Esophagus (tissue), 2 donors: ENCODE results near the gene IBTK. TPM values are rescaled to one million over a fixed set of nuclear protein-coding genes. Genes with fewer than 3 reads are reported as not detected.
A peak's percentile ranks its signal among the peaks of the same experiment; 100 is the strongest.
"Not testable (repeated sequence)": the region's sequence is repeated elsewhere in the genome, so short reads cannot be mapped to it uniquely, and the experiment has no call there.

Source experiments
- H3K27ac ChIP-seq, 2 donors: one replicate each; pipeline ENCODE4 v1.5.1; 2013; ENCODE audit warnings: low read depth in 2 of 2, mild to moderate bottlenecking in 2 of 2, inconsistent platforms in 1 of 2, low read length in 1 of 2, moderate library complexity in 1 of 2
- H3K27me3 ChIP-seq, 2 donors: one replicate each; pipeline ENCODE4 v1.6.1; 2013; ENCODE audit warnings: low read length in 2 of 2, control low read depth in 1 of 2, mild to moderate bottlenecking in 1 of 2; ENCODE audit not compliant: insufficient read depth in 2 of 2, control insufficient read depth in 1 of 2
- H3K36me3 ChIP-seq, 2 donors: one replicate each; pipeline ENCODE4 v1.6.1; 2013; ENCODE audit warnings: low read length in 1 of 2; ENCODE audit not compliant: control insufficient read depth in 2 of 2, insufficient read depth in 2 of 2
- H3K4me1 ChIP-seq, 2 donors: one replicate each; pipeline ENCODE4 v1.6.1; 2013; ENCODE audit warnings: low read length in 1 of 2; ENCODE audit not compliant: control insufficient read depth in 2 of 2, insufficient read depth in 2 of 2
- H3K4me3 ChIP-seq, 2 donors: one replicate each; pipeline ENCODE4 v1.5.1; 2013; ENCODE audit warnings: low read length in 2 of 2, mild to moderate bottlenecking in 2 of 2, low read depth in 1 of 2, moderate library complexity in 1 of 2
- H3K9me3 ChIP-seq, 2 donors: one replicate each; pipeline ENCODE4 v1.6.1; 2013; ENCODE audit warnings: mild to moderate bottlenecking in 2 of 2, low read depth in 1 of 2, low read length in 1 of 2, moderate library complexity in 1 of 2; ENCODE audit not compliant: control insufficient read depth in 2 of 2, insufficient read depth in 1 of 2
- WGBS, 2 donors: extraction: QIAGEN DNeasy Blood & Tissue Kit; methylation state at CpG; one replicate each; pipeline ENCODE4 v1.1.7; 2013; 5-methylcytosine and 5-hydroxymethylcytosine counted together
- polyA plus RNA-seq, 2 donors: library from polyadenylated mRNA; stranded (reverse); fragments of 200-250 nt; gene quantifications; one replicate each; pipeline ENCODE4 v1.2.3, GENCODE V29; 2013
- donor health status: healthy with polysubstance abuse.
- donor health status: Bipolar disorder and iron deficiency.

Gene IBTK
- 10 to 100 TPM; 13.6 to 18.0 TPM for polyA plus RNA-seq

GRCh38 chr6:82247505-82248272 is at the start of gene IBTK:
Gene IBTK (minus strand): TSS chr6:82247744. CDS start chr6:82240486, 7,258 bp downstream.
- peak within 1 kb of the TSS; percentile 96 for H3K27ac ChIP-seq
- no peaks in the 10 kb centered on the region for H3K9me3 ChIP-seq
- H3K4me1 ChIP-seq = no peaks in the 10 kb centered on the region
- 0 to 1% methylated on average over 45 of the region's 45 CpGs for WGBS, 2 donors
- H3K27me3 ChIP-seq = no peaks in the 10 kb centered on the region
- peak within 1 kb of the TSS; percentile 90 to 91 for H3K4me3 ChIP-seq
- no peaks in the 10 kb centered on the region for H3K36me3 ChIP-seq

GRCh38 chr6:82283771-82284410 is 36.3 kb upstream of the IBTK start:
- no peaks in the 10 kb centered on the region for H3K36me3 ChIP-seq
- no peaks in the 10 kb centered on the region for H3K4me1 ChIP-seq
- no peak overlapping the region for H3K27ac ChIP-seq
- H3K9me3 ChIP-seq = no peaks in the 10 kb centered on the region
- H3K27me3 ChIP-seq = peaks cover 0 to 3% of the 10 kb centered on the region in 2 donors
- no peak overlapping the region for H3K4me3 ChIP-seq
- 69 to 72% methylated on average over 11 of the region's 11 CpGs for WGBS, 2 donors

GRCh38 chr6:82281550-82281949 is 34.0 kb upstream of the IBTK start:
- H3K27me3 ChIP-seq, H3K36me3 ChIP-seq, H3K4me1 ChIP-seq, H3K4me3 ChIP-seq, H3K27ac ChIP-seq, H3K9me3 ChIP-seq: not testable (repeated sequence)
- WGBS, 2 donors = 63 to 67% methylated on average over 2 of the region's 2 CpGs

- Histone ChIP-seq H3K9me3 (no peaks in the 10 kb centered on the region), H3K36me3 (no peaks in the 10 kb centered on the region), H3K27ac (no peak overlapping the region), H3K4me1 (no peaks in the 10 kb centered on the region), H3K27me3 (no peaks in the 10 kb centered on the region), H3K4me3 (no peak overlapping the region)
Observed at GRCh38 chr6:82277686-82278085, 30.1 kb upstream of the IBTK start.

GRCh38 chr6:82275686-82276085 is 28.1 kb upstream of the IBTK start:
- no peaks in the 10 kb centered on the region for H3K9me3 ChIP-seq
- H3K27me3 ChIP-seq = no peaks in the 10 kb centered on the region
- H3K4me1 ChIP-seq = no peaks in the 10 kb centered on the region
- no peak overlapping the region for H3K4me3 ChIP-seq
- no peak overlapping the region for H3K27ac ChIP-seq
- no peaks in the 10 kb centered on the region for H3K36me3 ChIP-seq
- 85 to 87% methylated on average over 5 of the region's 5 CpGs for WGBS, 2 donors

GRCh38 chr6:82273295-82273694 is 25.8 kb upstream of the IBTK start:
- Histone ChIP-seq H3K27ac (no peak overlapping the region), H3K4me3 (no peak overlapping the region), H3K9me3 (no peaks in the 10 kb centered on the region), H3K36me3 (no peaks in the 10 kb centered on the region), H3K27me3 (no peaks in the 10 kb centered on the region), H3K4me1 (no peaks in the 10 kb centered on the region)
- WGBS, 2 donors = 70 to 82% methylated on average over 1 of the region's 1 CpG

GRCh38 chr6:82270881-82271635 is 23.5 kb upstream of the IBTK start:
- Histone ChIP-seq H3K9me3 (no peaks in the 10 kb centered on the region), H3K4me1 (no peaks in the 10 kb centered on the region), H3K27me3 (no peaks in the 10 kb centered on the region), H3K4me3 (no peak overlapping the region), H3K27ac (no peak overlapping the region), H3K36me3 (no peaks in the 10 kb centered on the region)
- WGBS, 2 donors = 71% methylated on average over 6 of the region's 6 CpGs

GRCh38 chr6:82268301-82268846 is 20.8 kb upstream of the IBTK start:
- Histone ChIP-seq H3K36me3 (no peaks in the 10 kb centered on the region), H3K9me3 (no peaks in the 10 kb centered on the region), H3K4me1 (no peaks in the 10 kb centered on the region), H3K27me3 (no peaks in the 10 kb centered on the region), H3K27ac (no peak overlapping the region), H3K4me3 (no peak overlapping the region)
- WGBS, 2 donors = 58 to 60% methylated on average over 2 of the region's 2 CpGs

- Histone ChIP-seq H3K4me3 (no peak overlapping the region), H3K36me3 (no peaks in the 10 kb centered on the region), H3K27ac (no peak overlapping the region), H3K9me3 (no peaks in the 10 kb centered on the region), H3K27me3 (no peaks in the 10 kb centered on the region), H3K4me1 (no peaks in the 10 kb centered on the region)
- WGBS, 2 donors = 60 to 82% methylated on average over 2 of the region's 2 CpGs
Observed at GRCh38 chr6:82264824-82265223, 17.3 kb upstream of the IBTK start.
